Stimulated activated CD8-positive, alpha-beta memory T cell treated with anti-CD3 and anti-CD28 coated beads, Interleukin-4, amount 100 ng/mL, for 48 hours (primary cell): Measurements from ENCODE around the gene GHR.

Experiments
- DNase-seq: peaks from one replicate; pipeline ENCODE4 v3.0.0-alpha.2; 2020

The GHR gene

GRCh38 chr5:42423285-42424165, at the start of gene GHR:
GHR (plus strand) TSS chr5:42423439; CDS start chr5:42565875, 142,436 bp downstream.
- DNase-seq = peak; percentile 39

- DNase-seq = no peak
Measured at GRCh38 chr5:42374679-42375273, 48.5 kb upstream of the GHR start.

- no peak for DNase-seq
Measured at GRCh38 chr5:42377496-42377895, 45.7 kb upstream of the GHR start.

GRCh38 chr5:42381973-42382372, 41.3 kb upstream of the GHR start:
- no peak for DNase-seq

- no peak for DNase-seq
Measured at GRCh38 chr5:42387563-42387962, 35.7 kb upstream of the GHR start.

GRCh38 chr5:42390115-42390514, 33.1 kb upstream of the GHR start:
- no peak for DNase-seq

- no peak for DNase-seq
Measured at GRCh38 chr5:42392917-42393316, 30.3 kb upstream of the GHR start.

GRCh38 chr5:42396111-42396510, 27.1 kb upstream of the GHR start:
- DNase-seq = no peak

GRCh38 chr5:42397267-42397666, 26.0 kb upstream of the GHR start:
- DNase-seq = no peak

- DNase-seq = no peak
Measured at GRCh38 chr5:42399702-42400101, 23.5 kb upstream of the GHR start.

- no peak for DNase-seq
Measured at GRCh38 chr5:42400474-42400873, 22.8 kb upstream of the GHR start.

GRCh38 chr5:42403236-42403635, 20.0 kb upstream of the GHR start:
- DNase-seq = no peak

GRCh38 chr5:42404366-42404765, 18.9 kb upstream of the GHR start:
- no peak for DNase-seq

- no peak for DNase-seq
Measured at GRCh38 chr5:42419294-42419693, 3.9 kb upstream of the GHR start.

- no peak for DNase-seq
Measured at GRCh38 chr5:42422656-42423280, 471 bp upstream of the GHR start.

- DNase-seq = no peak
Measured at GRCh38 chr5:42426016-42426415, 2.8 kb downstream of the GHR start.

- no peak for DNase-seq
Measured at GRCh38 chr5:42429694-42430093, 6.5 kb downstream of the GHR start.

- DNase-seq = no peak
Measured at GRCh38 chr5:42434047-42434724, 10.9 kb downstream of the GHR start.

- no peak for DNase-seq
Measured at GRCh38 chr5:42436051-42436450, 12.8 kb downstream of the GHR start.

GRCh38 chr5:42454216-42454995, 31.2 kb downstream of the GHR start:
- DNase-seq = no peak

- DNase-seq = no peak
Measured at GRCh38 chr5:42461033-42461432, 37.8 kb downstream of the GHR start.

GRCh38 chr5:42461507-42461906, 38.3 kb downstream of the GHR start:
- DNase-seq = no peak

GRCh38 chr5:42462083-42462482, 38.8 kb downstream of the GHR start:
- DNase-seq = no peak
